ENCODE results near the gene ZNF22.

Gene ZNF22

GRCh38 chr10:45000752-45001380, at the start of gene ZNF22:
Gene ZNF22 (plus strand): TSS chr10:45000923. CDS start chr10:45003369, 2,446 bp downstream.
- DNase-seq, result peak; percentile 81

GRCh38 chr10:44951576-44952226, 49.0 kb upstream of the ZNF22 start:
- no peak for DNase-seq

GRCh38 chr10:44952779-44953231, 47.9 kb upstream of the ZNF22 start:
- no peak for DNase-seq

- DNase-seq, result no peak
These were observed 46.7 kb upstream of the ZNF22 start for GRCh38 chr10:44954042-44954441.

- DNase-seq, result no peak
These were observed 45.8 kb upstream of the ZNF22 start for GRCh38 chr10:44954962-44955361.

- DNase-seq, result no peak
These were observed 45.2 kb upstream of the ZNF22 start for GRCh38 chr10:44955413-44956070.

- no peak for DNase-seq
These were observed 44.5 kb upstream of the ZNF22 start for GRCh38 chr10:44956226-44956625.

GRCh38 chr10:44956717-44957706, 43.7 kb upstream of the ZNF22 start:
- no peak for DNase-seq

GRCh38 chr10:44958196-44958897, 42.4 kb upstream of the ZNF22 start:
- DNase-seq, result no peak

GRCh38 chr10:44958898-44959246, 41.9 kb upstream of the ZNF22 start:
- no peak for DNase-seq

GRCh38 chr10:44959247-44960087, 41.3 kb upstream of the ZNF22 start, which contains the start of gene RASSF4:
Gene RASSF4 (plus strand): TSS chr10:44959802. CDS start chr10:44970203, 10,401 bp downstream.
- peak; percentile 94 for DNase-seq

- DNase-seq, result no peak
These were observed 40.6 kb upstream of the ZNF22 start for GRCh38 chr10:44960088-44960460.

GRCh38 chr10:44960482-44961229, 40.1 kb upstream of the ZNF22 start:
- no peak for DNase-seq

- no peak for DNase-seq
These were observed 39.5 kb upstream of the ZNF22 start for GRCh38 chr10:44961230-44961571.

- no peak for DNase-seq
These were observed 38.6 kb upstream of the ZNF22 start for GRCh38 chr10:44961931-44962750.

GRCh38 chr10:44962870-44963738, 37.6 kb upstream of the ZNF22 start:
- DNase-seq, result no peak

GRCh38 chr10:44963772-44964633, 36.7 kb upstream of the ZNF22 start:
- DNase-seq, result no peak

GRCh38 chr10:44965104-44965503, 35.6 kb upstream of the ZNF22 start:
- DNase-seq, result no peak

All from activated CD8-positive, alpha-beta memory T cell treated with anti-CD3 and anti-CD28 coated beads, Interleukin-2, amount 50 U/mL, for 4 hours (primary cell).